ENCODE measurements around the gene MED16.
A peak's percentile ranks its signal among the peaks of the same experiment; 100 is the strongest.

Gene MED16

DNA sequence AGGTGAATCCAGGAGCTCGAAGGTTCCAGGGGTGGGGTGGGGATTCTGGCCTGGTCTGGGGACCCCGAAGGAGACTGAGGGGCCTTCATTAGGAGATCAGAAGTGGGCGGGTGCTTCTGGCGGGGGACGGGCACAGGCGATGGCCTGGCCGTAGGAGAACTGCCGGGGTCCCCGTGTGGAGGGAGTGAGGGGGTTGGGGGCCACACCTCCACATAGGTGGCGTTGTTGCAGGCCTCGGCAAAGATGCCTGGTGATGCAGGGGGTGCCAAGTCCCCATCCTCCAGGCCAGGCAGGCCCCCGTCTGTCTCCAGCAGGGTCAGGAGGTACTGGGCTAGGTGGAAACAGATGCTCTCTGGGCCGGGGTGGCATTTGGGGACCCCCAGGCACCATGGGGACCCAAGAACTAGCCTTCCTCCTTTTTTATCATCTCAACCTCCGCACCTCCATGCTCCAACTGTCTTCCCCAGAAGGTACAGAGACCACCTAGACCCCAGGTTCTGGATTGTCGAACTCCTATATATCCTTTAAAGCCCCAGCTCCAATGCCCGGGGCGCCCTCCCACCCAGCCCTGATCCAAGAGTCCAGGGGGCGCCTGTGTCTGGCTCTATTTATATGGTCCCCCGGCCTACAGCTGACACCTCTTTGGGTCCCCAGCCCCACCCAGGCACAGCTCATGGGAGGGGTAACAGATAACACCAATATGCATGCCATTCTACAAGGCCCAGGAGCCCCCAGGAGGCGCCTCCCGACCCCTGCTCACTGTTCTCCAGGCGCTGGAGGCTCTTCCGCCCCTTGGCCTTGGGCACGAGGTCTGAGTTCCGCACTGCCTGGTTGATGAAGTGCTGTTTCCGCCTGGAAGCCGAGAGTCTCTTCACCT, 8.5 kb upstream of the MED16 start:
- H3K9me3 ChIP-seq (ENCODE audit: control extremely low read depth in 1 of 5, control insufficient read depth in 4 of 5, insufficient read depth in 2 of 5, low read depth in 1 of 5, low read length in 4 of 5) = no peaks in the 10 kb centered on the region
- no peak for DNase-seq
- no peaks in the 10 kb centered on the region for H3K27me3 ChIP-seq (replicated peaks in 2 of 5; ENCODE audit: control insufficient read depth in 4 of 5, insufficient read depth in 5 of 5, low read length in 4 of 5)
- H3K36me3 ChIP-seq (ENCODE audit: control insufficient read depth in 4 of 4, insufficient read depth in 4 of 4, low read length in 3 of 4) = peaks cover 5 to 52% (median 23%) of the 10 kb centered on the region in 4 experiments
- CTCF ChIA-PET = interaction anchor here (1.5 kb wide), 1 partner anchor 18 kb away, joined by 3 read pairs; no protein-coding TSS in a partner anchor
- H3K4me3 ChIP-seq (ENCODE audit: control insufficient read depth in 1 of 7, extremely low read depth in 1 of 7, insufficient read depth in 4 of 7, low read depth in 2 of 7, low read length in 6 of 7) = no peak overlapping the region
- 97% methylated on average over 23 of the region's 27 CpGs for WGBS (ENCODE audit: insufficient coverage)
- no peak overlapping the region for H3K27ac ChIP-seq (ENCODE audit: insufficient read depth in 1 of 2, low read depth in 1 of 2, low read length in 2 of 2, poor library complexity in 1 of 2, severe bottlenecking in 2 of 2)
- POLR2A ChIA-PET = no interaction called here
- H3K4me1 ChIP-seq (ENCODE audit: control extremely low read depth in 1 of 4, control insufficient read depth in 4 of 4, insufficient read depth in 4 of 4, low read length in 3 of 4) = peaks cover 0 to 9% (median 5%) of the 10 kb centered on the region in 4 experiments

DNA sequence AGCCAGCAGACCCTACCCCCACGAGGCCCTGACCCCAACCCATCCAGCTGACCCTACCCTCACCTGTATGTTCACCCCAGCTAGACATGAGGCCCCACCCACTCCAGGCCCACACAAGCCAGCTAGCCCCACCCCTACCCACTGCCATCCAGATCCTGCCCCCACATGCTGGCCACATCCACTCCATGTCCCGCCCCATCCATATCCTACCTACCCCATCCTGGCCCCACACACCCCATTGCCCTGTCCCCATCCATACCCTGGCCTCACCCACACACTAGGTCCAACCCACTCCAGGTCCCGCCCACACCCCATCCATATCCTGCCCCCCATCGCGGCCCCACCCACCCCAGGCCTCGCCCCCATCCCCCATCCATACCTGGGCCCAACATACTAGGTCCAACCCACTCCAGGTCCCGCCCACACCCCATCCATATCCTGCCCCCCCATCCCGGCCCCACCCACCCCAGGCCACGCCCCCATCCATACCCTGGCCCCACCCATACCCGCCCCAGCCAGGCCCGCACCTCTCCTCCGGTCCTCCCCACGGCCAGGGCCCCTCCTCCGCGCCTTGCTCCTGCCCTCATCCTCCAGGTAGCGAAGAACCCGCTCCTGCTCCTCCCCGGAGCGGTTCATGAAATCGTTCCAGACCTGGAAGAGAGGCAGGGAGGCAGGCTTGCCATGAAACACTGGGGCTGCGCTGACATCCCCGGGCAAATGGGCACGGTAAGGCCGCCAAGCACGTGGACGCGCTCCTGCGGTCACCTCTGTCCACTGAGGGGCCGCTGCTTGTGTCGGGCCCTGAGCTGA, 7.5 kb upstream of the MED16 start:
- CTCF ChIA-PET = no interaction called here
- Histone ChIP-seq H3K4me3 (ENCODE audit: control insufficient read depth in 1 of 7, extremely low read depth in 1 of 7, insufficient read depth in 4 of 7, low read depth in 2 of 7, low read length in 6 of 7) (no peak overlapping the region), H3K27ac (ENCODE audit: insufficient read depth in 1 of 2, low read depth in 1 of 2, low read length in 2 of 2, poor library complexity in 1 of 2, severe bottlenecking in 2 of 2) (no peak overlapping the region), H3K9me3 (ENCODE audit: control extremely low read depth in 1 of 5, control insufficient read depth in 4 of 5, insufficient read depth in 2 of 5, low read depth in 1 of 5, low read length in 4 of 5) (no peaks in the 10 kb centered on the region), H3K36me3 (ENCODE audit: control insufficient read depth in 4 of 4, insufficient read depth in 4 of 4, low read length in 3 of 4) (peaks cover 5 to 58% (median 26%) of the 10 kb centered on the region in 4 experiments), H3K27me3 (replicated peaks in 2 of 5; ENCODE audit: control insufficient read depth in 4 of 5, insufficient read depth in 5 of 5, low read length in 4 of 5) (no peaks in the 10 kb centered on the region), H3K4me1 (ENCODE audit: control extremely low read depth in 1 of 4, control insufficient read depth in 4 of 4, insufficient read depth in 4 of 4, low read length in 3 of 4) (peaks cover 0 to 2% (median 0%) of the 10 kb centered on the region in 4 experiments)
- WGBS (ENCODE audit: insufficient coverage) = 94% methylated on average over 23 of the region's 30 CpGs
- POLR2A ChIA-PET = no interaction called here
- DNase-seq = peak in 2 of 3 donors; percentile 36 to 43

DNA sequence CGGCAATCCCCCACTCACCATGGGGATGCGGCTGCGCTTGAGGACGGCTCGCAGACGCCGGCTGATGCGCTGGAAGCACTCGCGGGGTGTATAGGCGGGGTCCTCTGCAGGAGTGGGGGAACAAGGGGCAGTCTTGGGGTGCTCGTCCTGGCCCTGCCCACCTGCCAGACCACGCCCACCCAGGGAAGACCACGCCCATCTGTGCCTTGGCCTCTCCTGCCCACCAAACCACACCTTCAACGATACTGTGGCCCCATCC, 7.0 kb upstream of the MED16 start:
- no peak overlapping the region for H3K27ac ChIP-seq (ENCODE audit: insufficient read depth in 1 of 2, low read depth in 1 of 2, low read length in 2 of 2, poor library complexity in 1 of 2, severe bottlenecking in 2 of 2)

DNA sequence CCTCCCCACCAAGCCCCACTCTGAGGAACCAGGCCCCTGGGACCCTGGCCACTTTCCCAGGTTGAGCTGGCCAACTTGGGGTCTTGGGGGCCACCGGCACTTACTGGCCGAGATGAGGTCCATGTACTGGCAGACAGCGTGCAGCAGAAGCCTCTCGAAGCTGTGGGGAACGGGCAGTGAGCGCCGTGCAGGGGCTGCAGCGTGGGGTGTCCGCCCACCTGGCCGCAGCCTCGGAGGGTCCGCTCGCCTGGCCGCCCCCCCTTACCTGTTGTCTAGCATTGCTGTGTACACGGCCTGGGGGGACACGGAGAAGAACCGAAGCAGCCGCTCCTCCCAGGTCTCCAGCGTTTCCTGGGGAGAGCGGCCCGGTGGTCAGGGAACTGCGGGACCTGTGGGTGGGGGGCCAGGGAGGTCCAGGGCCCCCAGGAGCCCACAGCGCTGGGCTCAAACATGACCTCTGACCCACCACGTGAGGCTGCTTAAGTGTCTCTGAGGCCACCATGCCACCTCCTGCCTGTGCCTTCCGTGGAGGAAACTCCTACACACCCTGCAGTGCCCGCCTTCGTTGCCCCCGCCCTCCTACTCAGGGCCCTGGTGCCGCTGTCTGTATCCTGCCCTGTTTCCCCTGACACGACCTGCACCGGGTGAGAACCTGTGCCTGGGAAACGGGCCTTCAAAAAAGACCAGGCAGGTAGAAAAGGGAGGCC, 6.5 kb upstream of the MED16 start:
- H3K36me3 ChIP-seq (ENCODE audit: control insufficient read depth in 4 of 4, insufficient read depth in 4 of 4, low read length in 3 of 4) = peaks cover 5 to 58% (median 26%) of the 10 kb centered on the region in 4 experiments
- WGBS (ENCODE audit: insufficient coverage) = 93% methylated on average over 30 of the region's 32 CpGs

More for the DNA sequence above, 7.0 kb upstream of the MED16 start:
- DNase-seq = no peak
- CTCF ChIA-PET = no interaction called here
- POLR2A ChIA-PET = no interaction called here
- Histone ChIP-seq H3K36me3 (ENCODE audit: control insufficient read depth in 4 of 4, insufficient read depth in 4 of 4, low read length in 3 of 4) (peaks cover 5 to 58% (median 26%) of the 10 kb centered on the region in 4 experiments), H3K4me1 (ENCODE audit: control extremely low read depth in 1 of 4, control insufficient read depth in 4 of 4, insufficient read depth in 4 of 4, low read length in 3 of 4) (peaks cover 0 to 2% (median 0%) of the 10 kb centered on the region in 4 experiments), H3K9me3 (ENCODE audit: control extremely low read depth in 1 of 5, control insufficient read depth in 4 of 5, insufficient read depth in 2 of 5, low read depth in 1 of 5, low read length in 4 of 5) (no peaks in the 10 kb centered on the region), H3K4me3 (ENCODE audit: control insufficient read depth in 1 of 7, extremely low read depth in 1 of 7, insufficient read depth in 4 of 7, low read depth in 2 of 7, low read length in 6 of 7) (no peak overlapping the region), H3K27me3 (replicated peaks in 2 of 5; ENCODE audit: control insufficient read depth in 4 of 5, insufficient read depth in 5 of 5, low read length in 4 of 5) (no peaks in the 10 kb centered on the region)
- 95% methylated on average over 13 of the region's 15 CpGs for WGBS (ENCODE audit: insufficient coverage)

DNA sequence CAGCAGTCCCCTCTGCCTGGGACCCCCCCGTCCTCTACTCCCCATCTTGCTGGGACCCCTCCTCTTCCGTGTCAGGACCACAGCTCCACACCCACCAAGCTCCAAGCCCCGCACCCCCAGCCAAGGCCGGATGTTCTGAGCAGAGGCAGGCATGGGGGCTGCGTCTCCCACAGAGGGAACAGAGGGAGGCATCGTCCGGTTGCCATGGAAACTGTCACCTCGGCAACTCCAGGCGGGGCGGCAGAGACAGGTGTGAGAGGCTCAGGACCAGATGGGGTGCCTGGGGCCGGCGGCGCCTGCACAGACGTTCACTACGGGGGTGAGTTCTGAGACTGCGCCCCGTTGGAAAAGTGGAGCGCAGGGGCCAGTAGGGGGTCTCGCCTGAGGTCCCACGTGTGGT, 5.7 kb upstream of the MED16 start:
- CTCF ChIA-PET = no interaction called here
- DNase-seq = no peak
- POLR2A ChIA-PET = no interaction called here

More for the DNA sequence above, 6.5 kb upstream of the MED16 start:
- ChIA-PET CTCF (no interaction called here), POLR2A (no interaction called here)
- no peak overlapping the region for H3K4me3 ChIP-seq (ENCODE audit: control insufficient read depth in 1 of 7, extremely low read depth in 1 of 7, insufficient read depth in 4 of 7, low read depth in 2 of 7, low read length in 6 of 7)
- no peak overlapping the region for H3K27ac ChIP-seq (ENCODE audit: insufficient read depth in 1 of 2, low read depth in 1 of 2, low read length in 2 of 2, poor library complexity in 1 of 2, severe bottlenecking in 2 of 2)
- DNase-seq = no peak
- H3K27me3 ChIP-seq (replicated peaks in 2 of 5; ENCODE audit: control insufficient read depth in 4 of 5, insufficient read depth in 5 of 5, low read length in 4 of 5) = no peaks in the 10 kb centered on the region
- H3K4me1 ChIP-seq (ENCODE audit: control extremely low read depth in 1 of 4, control insufficient read depth in 4 of 4, insufficient read depth in 4 of 4, low read length in 3 of 4) = peaks cover 0 to 2% (median 0%) of the 10 kb centered on the region in 4 experiments
- no peaks in the 10 kb centered on the region for H3K9me3 ChIP-seq (ENCODE audit: control extremely low read depth in 1 of 5, control insufficient read depth in 4 of 5, insufficient read depth in 2 of 5, low read depth in 1 of 5, low read length in 4 of 5)

DNA sequence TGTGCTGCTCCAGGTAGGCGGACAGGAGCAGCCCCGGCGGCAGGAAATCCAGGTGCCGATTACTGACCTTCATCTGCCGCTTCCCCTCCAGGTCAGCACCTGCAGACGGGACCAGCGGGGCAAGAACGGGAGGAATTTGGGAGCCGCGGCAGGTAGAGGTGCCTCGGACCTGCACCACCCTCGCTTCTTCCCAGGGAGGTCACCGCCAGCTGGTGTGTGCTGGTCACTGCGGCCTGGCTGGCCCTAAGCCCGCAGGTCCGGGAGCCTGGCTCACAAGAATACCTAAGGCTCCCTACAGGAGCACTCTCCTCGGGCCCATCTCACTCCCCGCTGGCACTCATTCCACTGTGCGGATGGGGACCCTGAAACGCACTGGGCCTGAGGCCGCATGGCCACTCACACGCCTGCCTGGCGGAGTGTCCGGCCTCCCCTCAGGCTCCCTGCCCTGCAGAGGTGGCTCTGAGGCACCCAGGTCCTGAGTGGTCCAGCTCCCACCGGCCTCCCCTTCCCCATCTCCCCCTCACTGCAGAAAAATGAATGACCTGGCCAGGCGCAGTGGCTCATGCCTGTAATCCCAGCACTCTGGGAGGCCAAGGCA, 4.6 kb upstream of the MED16 start:
- CTCF ChIA-PET = interaction anchor here (1.0 kb wide), 1 partner anchor 10 kb away, joined by 3 read pairs; no protein-coding TSS in a partner anchor

More for the DNA sequence above, 5.7 kb upstream of the MED16 start:
- 93% methylated on average over 17 of the region's 20 CpGs for WGBS (ENCODE audit: insufficient coverage)
- Histone ChIP-seq H3K27ac (ENCODE audit: insufficient read depth in 1 of 2, low read depth in 1 of 2, low read length in 2 of 2, poor library complexity in 1 of 2, severe bottlenecking in 2 of 2) (no peak overlapping the region), H3K4me3 (ENCODE audit: control insufficient read depth in 1 of 7, extremely low read depth in 1 of 7, insufficient read depth in 4 of 7, low read depth in 2 of 7, low read length in 6 of 7) (no peak overlapping the region), H3K9me3 (ENCODE audit: control extremely low read depth in 1 of 5, control insufficient read depth in 4 of 5, insufficient read depth in 2 of 5, low read depth in 1 of 5, low read length in 4 of 5) (no peaks in the 10 kb centered on the region), H3K36me3 (ENCODE audit: control insufficient read depth in 4 of 4, insufficient read depth in 4 of 4, low read length in 3 of 4) (peaks cover 5 to 55% (median 24%) of the 10 kb centered on the region in 4 experiments), H3K27me3 (replicated peaks in 2 of 5; ENCODE audit: control insufficient read depth in 4 of 5, insufficient read depth in 5 of 5, low read length in 4 of 5) (no peaks in the 10 kb centered on the region), H3K4me1 (ENCODE audit: control extremely low read depth in 1 of 4, control insufficient read depth in 4 of 4, insufficient read depth in 4 of 4, low read length in 3 of 4) (peaks cover 0 to 4% (median 0%) of the 10 kb centered on the region in 4 experiments)

More for the DNA sequence above, 4.6 kb upstream of the MED16 start:
- H3K36me3 ChIP-seq (ENCODE audit: control insufficient read depth in 4 of 4, insufficient read depth in 4 of 4, low read length in 3 of 4) = peaks cover 5 to 51% (median 24%) of the 10 kb centered on the region in 4 experiments
- H3K4me3 ChIP-seq (ENCODE audit: control insufficient read depth in 1 of 7, extremely low read depth in 1 of 7, insufficient read depth in 4 of 7, low read depth in 2 of 7, low read length in 6 of 7) = no peak overlapping the region
- no peaks in the 10 kb centered on the region for H3K9me3 ChIP-seq (ENCODE audit: control extremely low read depth in 1 of 5, control insufficient read depth in 4 of 5, insufficient read depth in 2 of 5, low read depth in 1 of 5, low read length in 4 of 5)
- H3K27me3 ChIP-seq (replicated peaks in 2 of 5; ENCODE audit: control insufficient read depth in 4 of 5, insufficient read depth in 5 of 5, low read length in 4 of 5) = no peaks in the 10 kb centered on the region
- H3K4me1 ChIP-seq (ENCODE audit: control extremely low read depth in 1 of 4, control insufficient read depth in 4 of 4, insufficient read depth in 4 of 4, low read length in 3 of 4) = peaks cover 0 to 5% (median 0%) of the 10 kb centered on the region in 4 experiments
- no peak for DNase-seq
- WGBS (ENCODE audit: insufficient coverage) = 95% methylated on average over 24 of the region's 26 CpGs
- POLR2A ChIA-PET = interaction anchor here (1.6 kb wide), 1 partner anchor 11 kb away, joined by 4 read pairs; no protein-coding TSS in a partner anchor
- no peak overlapping the region for H3K27ac ChIP-seq (ENCODE audit: insufficient read depth in 1 of 2, low read depth in 1 of 2, low read length in 2 of 2, poor library complexity in 1 of 2, severe bottlenecking in 2 of 2)
